ENCODE data around the gene FAXDC2.

The FAXDC2 gene

DNA sequence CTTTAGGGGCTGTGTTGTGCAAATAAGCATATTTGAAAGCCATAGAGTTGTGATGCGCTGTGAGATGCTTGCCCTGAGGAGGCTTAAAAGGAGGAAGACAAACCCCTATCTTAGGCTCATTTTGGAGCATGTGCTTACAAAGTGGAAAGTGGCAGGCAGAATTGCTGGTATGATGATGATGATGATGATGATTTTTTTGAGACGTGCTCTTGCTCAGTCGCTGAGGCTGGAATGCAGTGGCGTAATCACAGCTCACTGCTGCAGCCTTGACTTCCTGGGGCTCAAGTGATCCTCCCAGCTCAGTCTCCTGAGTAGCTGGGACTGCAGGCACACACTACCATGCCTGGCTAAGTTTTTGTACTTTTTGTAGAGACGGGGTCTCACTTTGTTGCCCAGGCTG is 9.7 kb upstream of the FAXDC2 start:
- no peak overlapping the region for H3K27ac ChIP-seq (ENCODE audit: extremely low read depth, low read depth, low read length)
- TF ChIP-seq, protein P1, sequence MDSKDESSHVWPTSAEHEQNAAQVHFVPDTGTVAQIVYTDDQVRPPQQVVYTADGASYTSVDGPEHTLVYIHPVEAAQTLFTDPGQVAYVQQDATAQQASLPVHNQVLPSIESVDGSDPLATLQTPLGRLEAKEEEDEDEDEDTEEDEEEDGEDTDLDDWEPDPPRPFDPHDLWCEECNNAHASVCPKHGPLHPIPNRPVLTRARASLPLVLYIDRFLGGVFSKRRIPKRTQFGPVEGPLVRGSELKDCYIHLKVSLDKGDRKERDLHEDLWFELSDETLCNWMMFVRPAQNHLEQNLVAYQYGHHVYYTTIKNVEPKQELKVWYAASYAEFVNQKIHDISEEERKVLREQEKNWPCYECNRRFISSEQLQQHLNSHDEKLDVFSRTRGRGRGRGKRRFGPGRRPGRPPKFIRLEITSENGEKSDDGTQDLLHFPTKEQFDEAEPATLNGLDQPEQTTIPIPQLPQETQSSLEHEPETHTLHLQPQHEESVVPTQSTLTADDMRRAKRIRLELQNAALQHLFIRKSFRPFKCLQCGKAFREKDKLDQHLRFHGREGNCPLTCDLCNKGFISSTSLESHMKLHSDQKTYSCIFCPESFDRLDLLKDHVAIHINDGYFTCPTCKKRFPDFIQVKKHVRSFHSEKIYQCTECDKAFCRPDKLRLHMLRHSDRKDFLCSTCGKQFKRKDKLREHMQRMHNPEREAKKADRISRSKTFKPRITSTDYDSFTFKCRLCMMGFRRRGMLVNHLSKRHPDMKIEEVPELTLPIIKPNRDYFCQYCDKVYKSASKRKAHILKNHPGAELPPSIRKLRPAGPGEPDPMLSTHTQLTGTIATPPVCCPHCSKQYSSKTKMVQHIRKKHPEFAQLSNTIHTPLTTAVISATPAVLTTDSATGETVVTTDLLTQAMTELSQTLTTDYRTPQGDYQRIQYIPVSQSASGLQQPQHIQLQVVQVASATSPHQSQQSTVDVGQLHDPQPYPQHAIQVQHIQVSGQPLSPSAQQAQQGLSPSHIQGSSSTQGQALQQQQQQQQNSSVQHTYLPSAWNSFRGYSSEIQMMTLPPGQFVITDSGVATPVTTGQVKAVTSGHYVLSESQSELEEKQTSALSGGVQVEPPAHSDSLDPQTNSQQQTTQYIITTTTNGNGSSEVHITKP (tag by site-specific recombination; IDR thresholded peaks at IDR 0.05): no peak
- TF ChIP-seq ZEB2 (tag by site-specific recombination; IDR thresholded peaks at IDR 0.05) (0 out of 2 replicates have a peak, but pooled peaks have one; percentile 38), ZSCAN30 (tag by site-specific recombination; IDR thresholded peaks at IDR 0.05) (no peak), ZNF148 (tag by site-specific recombination; IDR thresholded peaks at IDR 0.05; ENCODE audit: borderline replicate concordance) (no peak), KLF1 (tag by site-specific recombination; IDR thresholded peaks at IDR 0.05) (no peak), ZIC2 (tag by site-specific recombination; IDR thresholded peaks at IDR 0.05) (peak; percentile 9; the same call in 1 of the 2 replicates), ZNF133 (tag by site-specific recombination; IDR thresholded peaks at IDR 0.05) (no peak), ZBTB17 (tag by site-specific recombination; IDR thresholded peaks at IDR 0.05) (peak; percentile 66), ZNF488 (tag by site-specific recombination; IDR thresholded peaks at IDR 0.05) (no peak), REPIN1 (tag by site-specific recombination; IDR thresholded peaks at IDR 0.05; ENCODE audit: low read depth) (no peak), ZBTB11 (tag by site-specific recombination; conservative IDR thresholded peaks at IDR 0.05; ENCODE audit: low read depth) (no peak)
- TF ChIP-seq, protein P2, sequence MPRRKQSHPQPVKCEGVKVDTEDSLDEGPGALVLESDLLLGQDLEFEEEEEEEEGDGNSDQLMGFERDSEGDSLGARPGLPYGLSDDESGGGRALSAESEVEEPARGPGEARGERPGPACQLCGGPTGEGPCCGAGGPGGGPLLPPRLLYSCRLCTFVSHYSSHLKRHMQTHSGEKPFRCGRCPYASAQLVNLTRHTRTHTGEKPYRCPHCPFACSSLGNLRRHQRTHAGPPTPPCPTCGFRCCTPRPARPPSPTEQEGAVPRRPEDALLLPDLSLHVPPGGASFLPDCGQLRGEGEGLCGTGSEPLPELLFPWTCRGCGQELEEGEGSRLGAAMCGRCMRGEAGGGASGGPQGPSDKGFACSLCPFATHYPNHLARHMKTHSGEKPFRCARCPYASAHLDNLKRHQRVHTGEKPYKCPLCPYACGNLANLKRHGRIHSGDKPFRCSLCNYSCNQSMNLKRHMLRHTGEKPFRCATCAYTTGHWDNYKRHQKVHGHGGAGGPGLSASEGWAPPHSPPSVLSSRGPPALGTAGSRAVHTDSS (tag by site-specific recombination; IDR thresholded peaks at IDR 0.05): peak; percentile 88
- H3K4me1 ChIP-seq (ENCODE audit: control insufficient read depth, insufficient read depth, low read length): 0 out of 2 replicates have a peak, but pooled peaks cover 3% of the 10 kb centered on the region
- H3K36me3 ChIP-seq (ENCODE audit: control insufficient read depth in 2 of 2, insufficient read depth in 1 of 2, low read length in 2 of 2): peaks cover 14 to 25% of the 10 kb centered on the region in 2 experiments
- H3K4me3 ChIP-seq (ENCODE audit: low read depth, low read length): peak overlapping the region; percentile 90
- CTCF ChIA-PET: no interaction called here
- POLR2A ChIA-PET: interaction anchor here (1.8 kb wide), 1 partner anchor 9 kb away, joined by 6 read pairs; no protein-coding TSS in a partner anchor
- no peaks in the 10 kb centered on the region for H3K9me3 ChIP-seq (ENCODE audit: control insufficient read depth, insufficient read depth, low read depth, low read length)

All from HEK293 (cell line).